HG03460 (cell line): ENCODE results near the gene HDAC9.

Experiments
- ATAC-seq: cut with Tn5 transposase; IDR thresholded peaks from one replicate; pipeline ENCODE4 v1.9.1; 2021; ENCODE audit not compliant: unreplicated experiment

The HDAC9 gene

DNA sequence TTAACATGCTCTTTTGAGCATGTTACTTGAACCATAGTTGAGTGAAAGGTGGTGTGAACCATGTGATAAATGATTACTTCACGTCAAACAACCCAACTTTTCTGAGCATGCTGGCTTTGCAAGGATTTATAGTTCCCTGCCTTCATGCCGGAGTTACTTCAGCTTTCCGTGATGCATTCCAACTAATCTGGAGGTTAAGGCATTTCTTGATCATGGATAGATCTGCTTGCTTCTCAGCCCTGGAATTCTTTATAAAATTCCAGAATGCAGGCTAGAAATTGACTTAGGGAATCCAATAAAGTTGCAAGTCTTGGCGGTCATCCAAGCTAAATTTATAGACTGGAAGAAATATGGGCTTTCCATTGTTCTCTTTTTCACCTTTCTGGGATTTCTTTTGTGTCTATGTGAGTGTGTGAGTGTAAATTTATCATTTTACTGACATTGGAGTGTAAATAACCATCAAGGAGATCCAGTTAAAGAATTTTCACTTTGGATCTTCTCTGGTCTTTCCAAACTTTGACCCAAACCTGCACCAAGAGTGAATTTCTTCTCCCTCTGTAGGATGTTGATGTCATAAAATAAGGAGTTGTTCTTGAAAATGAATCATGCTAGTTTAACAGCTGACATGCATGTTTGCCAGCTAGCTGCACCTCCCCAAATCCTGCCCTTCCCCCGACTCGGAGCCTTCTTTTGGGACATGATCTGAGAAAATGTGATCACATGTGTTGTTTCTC lies 332.9 kb downstream of the HDAC9 start:
- no peak for ATAC-seq

DNA sequence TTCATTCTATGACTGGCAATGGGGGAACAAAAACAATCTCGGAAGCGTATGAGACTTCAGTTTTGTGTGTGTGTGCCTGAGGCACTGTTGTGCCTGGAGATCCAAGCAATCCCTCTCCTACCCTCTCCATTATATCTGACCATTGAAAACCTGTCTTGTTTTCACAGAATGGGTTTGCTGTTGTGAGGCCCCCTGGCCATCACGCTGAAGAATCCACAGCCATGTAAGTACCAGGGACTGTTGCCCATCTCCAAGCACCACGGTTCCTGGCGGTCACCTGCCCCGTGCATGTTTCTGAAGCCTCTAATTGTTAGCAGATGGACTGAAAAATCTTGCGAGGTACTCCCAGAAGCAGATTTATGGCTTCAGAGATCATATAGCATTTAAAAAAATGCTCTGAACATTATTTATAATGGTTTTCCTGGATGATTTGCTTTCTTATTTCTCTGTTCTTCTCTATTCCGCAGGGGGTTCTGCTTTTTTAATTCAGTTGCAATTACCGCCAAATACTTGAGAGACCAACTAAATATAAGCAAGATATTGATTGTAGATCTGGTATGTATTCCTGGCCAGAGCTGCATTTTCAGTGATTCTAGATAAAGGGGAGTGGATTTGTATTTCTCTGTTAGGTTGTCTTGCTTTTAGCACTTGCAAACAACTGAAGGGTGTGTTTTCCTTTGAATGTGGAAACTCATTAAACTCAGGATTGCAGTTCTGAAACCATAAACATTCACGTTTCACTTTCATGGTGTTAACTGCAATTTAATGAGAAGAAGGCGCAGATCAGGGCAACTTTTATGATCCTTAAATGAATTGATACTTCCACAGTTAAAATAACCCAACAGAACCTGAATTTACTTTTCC lies 333.7 kb downstream of the HDAC9 start:
- no peak for ATAC-seq

DNA sequence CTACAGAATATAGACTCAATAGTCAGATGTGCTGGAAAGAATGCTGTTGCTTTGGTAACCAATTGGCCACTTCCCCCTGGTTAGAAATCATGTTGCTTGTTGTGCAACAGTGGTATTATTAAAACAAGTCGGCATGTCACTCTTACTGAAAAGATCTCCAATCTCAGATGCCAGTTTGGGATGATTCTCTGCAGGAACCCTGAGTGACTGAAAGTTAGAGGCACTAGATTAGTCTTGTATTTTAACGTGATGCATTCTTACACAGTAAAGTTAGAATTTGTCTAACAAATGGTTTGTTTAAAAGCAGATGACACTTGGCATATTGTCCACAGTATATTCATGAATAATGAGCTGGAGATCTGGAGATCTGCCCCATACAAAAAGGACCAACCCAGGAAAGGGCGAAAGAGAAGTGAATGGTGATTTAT lies 334.3 kb downstream of the HDAC9 start:
- ATAC-seq: no peak

DNA sequence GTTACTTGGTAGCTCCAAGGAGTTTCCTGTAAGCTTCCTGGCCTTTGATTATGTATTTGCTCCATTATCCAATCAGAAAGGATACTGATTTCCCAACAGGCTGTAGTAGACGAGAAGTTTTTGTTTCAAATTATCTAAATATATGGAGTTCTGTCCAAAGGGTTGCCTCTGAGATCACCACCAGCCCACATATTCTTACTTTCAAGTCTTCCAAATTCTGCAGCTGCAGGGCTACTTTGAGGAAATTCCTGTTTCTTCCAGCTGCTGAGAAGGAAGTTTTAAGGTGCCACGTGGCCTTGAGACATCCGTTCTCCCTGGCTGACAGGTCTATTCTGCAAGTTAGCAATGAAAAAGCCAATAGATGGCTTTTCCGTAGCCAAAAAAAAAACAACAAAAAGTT lies 335.9 kb downstream of the HDAC9 start:
- no peak for ATAC-seq

DNA sequence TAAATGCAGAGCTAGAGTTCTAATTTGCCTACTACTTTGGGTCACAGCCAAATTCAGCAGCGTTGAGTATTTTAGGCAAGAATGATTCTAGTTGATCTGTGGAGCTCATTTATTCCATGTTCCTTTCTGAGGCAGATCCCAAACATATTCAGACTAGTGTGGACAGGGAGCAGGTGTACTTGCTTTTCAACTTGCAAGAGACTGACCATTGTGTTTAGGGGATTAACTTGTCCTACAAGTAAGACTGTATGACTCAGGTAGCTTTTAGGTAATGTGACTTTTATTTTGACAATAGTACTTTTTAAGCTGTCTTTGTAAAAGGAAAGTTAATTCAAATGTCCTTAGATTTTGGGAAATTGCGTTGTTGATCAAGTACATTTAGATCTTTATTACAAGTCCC lies 336.4 kb downstream of the HDAC9 start:
- ATAC-seq: no peak

DNA sequence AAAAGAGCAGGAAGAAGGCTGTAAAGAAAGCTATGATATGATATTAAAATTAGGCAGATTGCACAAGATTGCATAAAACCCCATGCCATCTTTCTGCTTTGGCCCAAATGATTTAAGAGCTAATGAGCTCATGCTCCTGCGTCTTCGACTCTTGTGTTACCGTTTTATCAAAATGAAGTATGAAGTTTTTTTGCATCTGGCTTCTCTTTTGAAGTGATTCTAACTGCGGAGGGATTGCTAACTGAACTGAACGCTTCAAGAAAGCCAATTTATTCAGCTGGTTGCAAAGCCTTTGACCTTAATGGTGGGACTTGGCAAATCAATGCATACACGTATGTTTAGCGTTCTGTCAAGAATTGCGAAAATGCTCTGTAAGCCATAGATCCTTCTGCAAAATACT lies 339.0 kb downstream of the HDAC9 start:
- no peak for ATAC-seq

DNA sequence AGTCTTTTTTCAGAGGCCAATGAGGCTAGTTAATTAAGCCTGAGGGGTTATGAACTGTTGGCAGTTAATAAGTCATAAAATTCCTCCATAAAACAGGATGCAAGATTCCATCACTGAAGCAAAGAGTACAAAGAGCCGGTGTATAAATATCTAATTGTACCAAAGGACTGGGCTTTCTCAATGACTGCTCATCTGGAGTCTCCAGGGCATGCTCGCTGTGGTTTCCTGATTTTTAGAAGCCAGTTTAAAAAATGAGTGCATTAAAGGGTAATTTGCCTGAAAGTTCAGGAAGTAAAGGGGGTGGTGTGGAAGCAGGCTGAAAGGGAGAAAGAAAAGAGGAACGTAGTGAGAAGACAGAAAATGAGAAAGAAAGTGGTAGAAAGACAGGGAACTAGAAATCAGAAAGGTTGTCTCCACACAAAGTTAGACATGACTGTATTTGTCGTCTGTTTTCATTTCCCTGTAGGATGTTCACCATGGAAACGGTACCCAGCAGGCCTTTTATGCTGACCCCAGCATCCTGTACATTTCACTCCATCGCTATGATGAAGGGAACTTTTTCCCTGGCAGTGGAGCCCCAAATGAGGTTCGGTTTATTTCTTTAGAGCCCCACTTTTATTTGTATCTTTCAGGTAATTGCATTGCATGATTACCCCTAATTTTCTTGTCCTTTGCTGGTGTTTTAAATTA lies 339.6 kb downstream of the HDAC9 start:
- ATAC-seq: no peak

DNA sequence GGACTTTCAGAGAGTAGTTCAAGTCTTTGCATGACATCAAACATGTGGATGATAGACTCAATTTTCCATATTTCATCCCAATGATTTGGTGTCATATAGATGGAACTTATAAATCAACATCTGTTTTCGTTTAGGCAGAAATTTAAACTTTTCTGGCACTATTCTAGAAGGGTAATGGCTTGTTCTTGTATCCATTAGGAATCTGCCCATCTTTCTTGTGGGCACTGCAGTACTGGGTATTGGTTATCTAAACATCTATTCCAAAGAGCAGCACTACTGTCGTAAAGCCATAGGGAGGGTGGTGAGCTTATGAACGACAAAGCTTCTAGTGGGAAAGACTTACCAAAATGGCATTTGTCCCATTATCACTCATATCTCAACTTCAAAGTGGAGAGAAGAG lies 348.4 kb downstream of the HDAC9 start:
- ATAC-seq: no peak

DNA sequence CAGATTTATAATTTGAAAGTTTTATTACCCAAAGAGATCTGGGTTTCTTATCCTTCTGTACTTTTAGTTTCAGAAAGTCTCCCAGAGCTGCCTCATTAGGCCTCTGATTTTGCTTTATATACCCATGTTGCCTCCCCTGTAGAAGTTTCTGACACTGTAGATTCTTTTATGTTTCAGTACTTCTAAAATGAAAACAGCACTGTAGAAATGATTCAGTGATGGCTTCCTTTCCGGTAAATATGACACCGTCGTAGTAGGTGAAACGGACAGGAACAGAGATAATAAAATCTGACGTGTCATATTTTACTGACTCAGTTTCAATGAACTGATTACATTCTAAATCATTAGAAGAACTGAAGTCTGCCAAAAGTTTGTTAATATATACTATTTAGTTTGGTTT lies 349.2 kb downstream of the HDAC9 start:
- no peak for ATAC-seq

DNA sequence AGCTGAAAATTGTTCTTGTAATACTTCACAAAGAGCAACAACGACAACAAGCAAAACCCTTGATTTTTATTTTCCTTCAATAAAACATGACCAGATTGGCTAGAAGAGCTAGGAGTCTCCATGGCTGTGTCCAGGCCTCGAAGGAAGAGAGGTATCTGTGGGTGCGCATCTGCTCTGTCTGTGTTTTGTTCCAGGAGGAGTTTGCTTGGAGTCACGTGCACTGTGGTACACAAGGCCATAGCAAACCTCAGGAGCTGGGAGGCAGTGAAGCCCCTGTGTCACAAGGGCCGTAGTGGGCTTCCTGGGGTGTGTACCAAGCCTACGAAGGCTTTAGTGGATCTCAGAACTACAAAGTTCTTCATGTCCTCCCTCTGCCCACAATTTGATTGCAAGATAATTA lies 350.2 kb downstream of the HDAC9 start:
- no peak for ATAC-seq

DNA sequence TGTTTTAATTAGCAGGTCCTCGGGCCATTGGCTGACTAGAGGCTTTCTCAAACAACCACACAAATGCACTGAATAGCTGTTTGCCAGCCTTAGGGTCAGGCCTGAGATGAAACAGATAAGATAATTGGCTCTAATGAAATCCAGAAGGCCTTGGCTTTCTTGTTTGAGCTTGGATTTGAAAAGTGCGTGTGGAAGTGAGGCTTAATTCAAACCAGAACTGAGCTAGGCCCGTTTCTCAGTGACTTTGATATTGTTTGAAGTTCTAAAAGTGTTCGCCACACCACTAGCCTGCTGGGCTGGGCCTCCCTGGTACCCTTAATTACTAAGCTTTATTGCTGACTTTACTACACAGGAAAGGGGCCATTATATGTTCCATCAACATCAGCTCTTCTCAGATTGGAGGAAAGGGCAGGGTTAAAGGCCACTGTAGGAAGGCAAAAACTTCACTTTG lies 351.2 kb downstream of the HDAC9 start:
- ATAC-seq: no peak

DNA sequence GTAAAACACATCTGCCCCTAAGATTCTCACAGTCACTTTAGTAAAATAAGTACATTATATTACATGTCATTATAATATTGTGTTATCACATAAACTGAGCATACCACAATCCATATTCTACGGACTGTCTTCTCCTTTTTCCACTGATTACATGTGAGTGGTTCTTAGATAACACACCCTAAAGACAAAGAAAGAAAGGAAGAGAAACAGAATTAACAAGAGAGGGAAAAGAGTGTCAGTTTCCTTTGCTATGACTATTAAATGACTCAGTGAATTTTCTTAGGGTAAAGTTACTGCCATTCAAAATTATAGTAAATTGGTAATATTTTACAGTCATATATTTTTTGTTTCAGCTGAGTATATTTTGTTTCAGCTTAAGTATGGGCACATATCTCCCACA lies 353.6 kb downstream of the HDAC9 start:
- no peak for ATAC-seq

DNA sequence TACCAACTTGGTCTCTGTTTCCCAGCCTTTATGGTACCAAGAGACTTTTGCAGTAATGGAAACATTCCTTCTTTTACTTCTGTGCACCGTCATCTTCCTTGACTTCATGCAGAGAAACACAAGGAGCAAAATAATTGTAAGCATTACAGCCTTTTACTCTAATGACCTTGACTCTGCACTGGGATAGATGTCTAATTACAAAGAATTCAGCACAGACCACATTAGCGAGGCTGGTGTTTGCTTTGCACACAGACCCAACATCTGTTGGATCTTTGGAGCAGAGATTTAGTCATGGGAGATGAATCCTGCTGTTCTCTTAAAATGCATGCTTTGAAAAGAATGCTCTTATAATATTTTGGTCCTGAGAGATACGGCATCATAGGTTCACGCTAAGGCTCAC lies 360.2 kb downstream of the HDAC9 start:
- no peak for ATAC-seq

DNA sequence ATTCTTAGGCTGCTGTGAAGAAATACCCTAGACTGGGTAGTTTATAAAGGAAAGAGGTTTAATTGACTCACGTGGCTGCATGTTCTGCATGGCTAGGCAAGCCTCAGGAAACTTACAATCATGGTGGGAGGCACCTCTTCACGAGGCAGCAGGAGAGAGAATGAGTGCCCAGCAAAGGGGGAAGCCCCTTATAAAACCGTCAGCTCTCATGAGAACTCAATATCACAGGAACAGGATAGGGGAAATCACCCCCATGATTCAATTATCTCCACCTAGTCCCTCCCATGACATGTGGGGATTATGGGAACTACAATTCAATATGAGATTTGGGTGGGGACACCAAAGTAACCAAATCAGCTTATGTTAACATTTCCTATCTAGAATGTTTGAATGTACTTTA lies 362.7 kb downstream of the HDAC9 start:
- ATAC-seq: no peak

DNA sequence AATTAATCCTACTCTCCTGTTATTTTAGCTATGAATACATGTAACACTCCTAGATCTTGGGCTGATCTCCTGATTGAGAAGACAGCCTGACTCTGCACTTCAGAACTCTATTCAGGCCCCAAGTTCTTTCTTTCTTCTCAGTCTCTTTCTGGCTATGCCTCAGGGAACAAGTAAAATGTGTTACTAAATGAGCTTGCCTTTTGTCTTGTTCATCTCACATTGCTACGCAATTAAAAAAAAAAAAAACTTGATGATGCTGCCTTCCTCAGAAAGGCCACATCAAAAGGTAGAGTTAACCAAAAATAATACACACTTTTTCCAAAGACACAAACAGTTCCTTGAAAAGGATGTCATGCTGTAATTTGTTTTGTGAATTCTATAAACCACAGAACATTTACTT lies 363.8 kb downstream of the HDAC9 start:
- no peak for ATAC-seq

DNA sequence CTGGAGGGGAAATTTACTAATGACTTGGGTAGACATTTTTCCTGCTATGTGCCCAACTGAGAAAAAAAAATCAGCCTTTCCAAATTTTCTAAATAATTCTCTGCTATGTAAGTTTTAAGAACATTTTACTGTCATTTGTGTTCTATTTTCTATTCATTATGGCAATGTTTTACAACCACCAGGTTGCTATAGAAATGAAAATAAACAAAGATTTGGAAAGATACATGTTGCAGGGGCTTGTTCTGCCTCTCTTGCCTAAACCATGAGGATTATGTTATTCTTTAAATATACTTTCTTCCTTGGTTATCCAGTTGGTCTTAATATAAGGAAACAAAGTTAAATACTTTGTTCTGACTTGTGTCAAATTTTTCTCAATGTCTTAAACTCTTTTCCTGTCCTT lies 364.7 kb downstream of the HDAC9 start:
- ATAC-seq: no peak

DNA sequence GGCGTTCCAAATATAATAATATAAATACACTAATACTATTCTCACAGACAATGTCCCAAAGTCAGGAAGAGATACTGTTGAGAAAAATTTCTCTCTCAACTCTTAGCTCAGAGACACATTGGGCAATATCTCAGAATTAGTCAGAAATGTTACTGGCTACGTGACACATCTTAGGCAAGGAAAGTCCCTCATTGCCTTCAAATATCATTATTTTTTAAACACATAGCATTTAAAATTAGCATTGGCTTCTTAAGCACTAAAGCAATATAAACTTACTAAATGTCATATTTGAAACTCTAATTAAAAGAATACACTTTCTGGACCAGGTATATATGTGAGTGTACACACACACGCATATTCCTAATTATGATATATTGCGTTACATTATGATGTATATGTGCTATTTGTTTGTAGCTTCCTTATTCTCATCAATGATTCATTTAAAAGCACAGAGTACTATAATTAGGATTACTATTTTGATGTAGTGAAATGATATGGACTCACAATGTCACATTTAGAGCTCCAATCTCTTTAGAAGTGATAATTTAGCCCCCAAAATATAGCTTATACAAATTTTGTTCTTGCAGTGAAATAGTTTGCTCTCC lies 366.1 kb downstream of the HDAC9 start:
- ATAC-seq: peak; percentile 54

DNA sequence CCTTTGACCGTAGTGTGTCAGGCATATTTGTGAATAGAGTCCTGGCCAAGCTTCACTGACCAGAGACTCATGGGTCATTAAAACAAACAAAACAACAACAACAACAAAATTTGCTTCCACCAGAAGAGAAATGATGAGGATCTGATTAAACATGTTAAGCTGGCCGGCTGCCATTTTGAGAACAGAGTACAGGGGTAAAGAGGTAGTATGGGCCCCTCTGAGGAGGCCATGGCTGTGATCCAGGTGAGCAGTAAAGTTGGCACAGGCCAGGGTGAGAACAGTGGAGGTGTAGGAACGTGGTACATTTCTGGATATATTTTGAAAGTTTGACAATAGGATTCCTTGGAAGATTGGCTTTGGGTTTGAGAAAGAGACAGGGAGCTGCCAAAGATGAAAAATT lies 369.4 kb downstream of the HDAC9 start:
- no peak for ATAC-seq

DNA sequence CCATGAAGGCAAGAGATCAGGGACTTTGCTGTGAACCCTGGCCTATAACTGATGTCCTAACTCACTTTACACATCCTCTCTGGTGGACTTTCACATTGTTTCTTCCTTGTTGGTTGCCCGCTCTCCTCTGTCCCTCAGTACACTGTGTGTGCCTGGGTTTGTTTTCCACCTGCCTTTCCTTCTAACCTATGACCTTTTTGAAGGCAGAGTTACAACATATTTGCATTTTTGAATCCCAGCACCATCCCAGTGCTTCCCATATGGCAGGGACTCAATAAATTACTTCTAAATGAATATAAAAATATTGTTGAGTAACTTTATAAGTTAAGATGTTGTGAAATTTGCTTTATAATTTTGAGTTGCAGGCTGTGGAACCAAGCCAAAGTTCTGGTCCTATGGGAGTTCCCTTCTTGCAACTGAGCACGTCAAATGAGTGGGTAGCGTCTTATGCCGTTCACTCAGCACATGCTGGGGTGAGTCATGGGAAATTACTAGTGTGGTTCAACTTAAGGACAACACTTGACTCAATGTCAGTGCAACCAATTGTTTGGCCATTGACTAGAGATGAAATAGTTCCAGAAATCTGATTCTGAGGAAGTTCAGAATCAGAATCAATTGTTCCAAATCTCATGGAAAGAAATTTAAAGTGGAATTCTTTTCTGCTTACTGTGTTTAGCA lies 370.9 kb downstream of the HDAC9 start:
- ATAC-seq: peak; percentile 79

DNA sequence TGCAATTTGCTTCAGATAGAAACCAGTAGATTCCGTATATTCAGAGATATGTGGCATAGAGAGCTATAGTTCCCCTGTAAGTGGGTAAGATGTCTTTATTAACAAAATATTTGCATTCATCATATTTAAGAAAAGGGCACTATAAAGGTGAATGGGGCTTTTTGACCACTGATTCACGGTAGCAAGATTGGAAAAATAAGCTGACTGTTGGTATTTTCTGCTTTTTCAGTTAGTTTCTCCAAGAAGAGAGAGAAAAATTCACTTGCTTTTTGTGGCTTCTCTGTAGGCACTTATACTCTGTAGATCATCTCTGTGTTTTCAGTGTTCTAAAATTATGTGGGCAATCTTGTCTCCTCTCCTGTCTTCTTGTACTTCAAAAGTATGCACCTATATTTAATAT lies 376.8 kb downstream of the HDAC9 start:
- no peak for ATAC-seq
